Neuron (in vitro differentiated cells): ENCODE results near the gene SLC15A1.

ENCODE experiments used
- H2AFZ ChIP-seq: one replicate; pipeline ENCODE4 v1.6.1; 2013; ENCODE audit warnings: low read depth, mild to moderate bottlenecking, inconsistent platforms, low read length, moderate library complexity
- H3K27me3 ChIP-seq: one replicate; pipeline ENCODE4 v1.6.1; 2013; ENCODE audit warnings: low read length; ENCODE audit not compliant: insufficient read depth
- H3K36me3 ChIP-seq: one replicate; pipeline ENCODE4 v1.6.1; 2013; ENCODE audit warnings: low read length; ENCODE audit not compliant: insufficient read depth
- H3K4me1 ChIP-seq: one replicate; pipeline ENCODE4 v1.6.1; 2013; ENCODE audit warnings: low read length; ENCODE audit not compliant: insufficient read depth
- H3K4me3 ChIP-seq: 2 replicates; pipeline ENCODE4 v1.5.1; 2013; ENCODE audit warnings: mild to moderate bottlenecking, low read length, moderate library complexity
- H3K9me3 ChIP-seq: one replicate; pipeline ENCODE4 v1.6.1; 2013; ENCODE audit warnings: low read length

The SLC15A1 gene

GRCh38 chr13:98672947-98673613, 79.4 kb downstream of the SLC15A1 start:
- Histone ChIP-seq H3K27me3 (no peaks in the 10 kb centered on the region), H3K4me3 (no peak overlapping the region), H3K9me3 (no peaks in the 10 kb centered on the region), H3K4me1 (peaks cover 15% of the 10 kb centered on the region), H3K36me3 (no peaks in the 10 kb centered on the region), H2AFZ (peak overlapping the region; percentile 20)

DNA sequence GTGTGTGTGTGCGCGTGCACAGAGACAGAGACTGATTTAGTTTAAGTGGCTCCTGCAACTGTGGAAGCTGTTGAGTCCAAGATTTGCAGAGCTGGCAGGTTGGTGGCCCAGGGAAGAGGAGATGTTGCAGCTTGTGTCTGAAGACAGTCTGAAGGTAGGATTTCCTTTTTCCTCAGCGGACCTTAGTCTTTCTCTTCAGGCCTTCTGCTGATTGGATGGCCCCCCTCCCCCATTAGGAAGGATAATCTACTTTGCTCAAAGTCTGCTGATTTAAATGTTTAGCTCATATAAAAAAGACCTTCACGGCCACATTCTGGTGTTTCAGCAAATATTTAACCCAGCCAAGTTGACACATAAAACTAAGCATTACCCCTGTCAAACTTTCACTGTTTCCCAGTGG, 84.3 kb downstream of the SLC15A1 start:
- no peaks in the 10 kb centered on the region for H3K27me3 ChIP-seq
- no peaks in the 10 kb centered on the region for H3K4me1 ChIP-seq
- no peaks in the 10 kb centered on the region for H3K9me3 ChIP-seq
- no peak overlapping the region for H2AFZ ChIP-seq
- H3K4me3 ChIP-seq: no peak overlapping the region
- H3K36me3 ChIP-seq: no peaks in the 10 kb centered on the region

- Histone ChIP-seq H3K4me1 (no peaks in the 10 kb centered on the region), H3K9me3 (no peaks in the 10 kb centered on the region), H3K4me3 (no peak overlapping the region)
Measured at GRCh38 chr13:98665638-98665995, 86.9 kb downstream of the SLC15A1 start.

GRCh38 chr13:98664924-98665637, 87.4 kb downstream of the SLC15A1 start:
- H3K4me3 ChIP-seq: no peak overlapping the region
- no peaks in the 10 kb centered on the region for H3K4me1 ChIP-seq
- H3K36me3 ChIP-seq: no peaks in the 10 kb centered on the region
- H2AFZ ChIP-seq: no peak overlapping the region
- no peaks in the 10 kb centered on the region for H3K9me3 ChIP-seq
- no peaks in the 10 kb centered on the region for H3K27me3 ChIP-seq

More at GRCh38 chr13:98665638-98665995, 86.9 kb downstream of the SLC15A1 start:
- no peaks in the 10 kb centered on the region for H3K27me3 ChIP-seq
- H3K36me3 ChIP-seq: no peaks in the 10 kb centered on the region
- no peak overlapping the region for H2AFZ ChIP-seq

DNA sequence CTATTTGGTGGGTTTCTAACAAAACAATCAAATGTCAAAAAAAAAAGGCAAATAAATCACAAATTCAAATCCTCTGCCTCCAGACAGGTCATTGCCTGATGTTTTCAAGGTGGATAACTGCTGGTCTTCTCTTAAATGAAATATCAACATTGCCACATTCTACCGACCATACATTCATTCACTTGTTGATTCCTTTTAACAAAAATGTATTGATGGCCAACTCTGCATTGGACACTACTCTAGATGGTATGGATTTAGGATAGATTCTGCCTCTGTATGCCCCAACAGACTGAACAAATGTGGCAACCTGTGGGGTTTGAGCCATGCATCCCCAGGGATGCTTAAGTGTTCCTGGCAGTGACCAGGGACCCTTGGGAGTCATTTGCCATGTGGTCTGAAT, 88.0 kb downstream of the SLC15A1 start:
- H2AFZ ChIP-seq: no peak overlapping the region
- H3K36me3 ChIP-seq: no peaks in the 10 kb centered on the region
- H3K9me3 ChIP-seq: no peaks in the 10 kb centered on the region
- no peaks in the 10 kb centered on the region for H3K27me3 ChIP-seq
- H3K4me1 ChIP-seq: no peaks in the 10 kb centered on the region
- H3K4me3 ChIP-seq: no peak overlapping the region

DNA sequence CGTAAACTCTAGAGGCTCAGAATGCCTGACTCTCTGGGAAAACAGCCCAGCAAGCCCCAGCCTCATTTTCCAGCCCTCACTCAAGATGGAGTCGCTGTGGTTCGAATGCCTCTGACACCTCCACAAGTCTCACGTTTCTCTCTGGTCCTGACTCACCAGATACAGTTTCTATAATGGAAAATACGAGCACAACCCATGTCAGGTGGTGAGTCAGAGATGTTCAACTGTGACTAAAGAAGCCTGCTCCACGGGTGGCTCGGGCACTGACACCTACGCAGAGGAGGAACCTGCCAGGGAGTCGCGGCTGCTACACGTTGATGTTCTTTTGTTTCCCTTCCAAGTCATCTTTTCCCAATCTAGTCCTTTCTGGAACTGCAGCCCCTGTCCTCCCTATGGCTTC, 88.4 kb downstream of the SLC15A1 start:
- no peaks in the 10 kb centered on the region for H3K27me3 ChIP-seq
- H3K9me3 ChIP-seq: no peaks in the 10 kb centered on the region
- H3K4me3 ChIP-seq: no peak overlapping the region
- H3K4me1 ChIP-seq: no peaks in the 10 kb centered on the region
- H3K36me3 ChIP-seq: no peaks in the 10 kb centered on the region
- no peak overlapping the region for H2AFZ ChIP-seq

DNA sequence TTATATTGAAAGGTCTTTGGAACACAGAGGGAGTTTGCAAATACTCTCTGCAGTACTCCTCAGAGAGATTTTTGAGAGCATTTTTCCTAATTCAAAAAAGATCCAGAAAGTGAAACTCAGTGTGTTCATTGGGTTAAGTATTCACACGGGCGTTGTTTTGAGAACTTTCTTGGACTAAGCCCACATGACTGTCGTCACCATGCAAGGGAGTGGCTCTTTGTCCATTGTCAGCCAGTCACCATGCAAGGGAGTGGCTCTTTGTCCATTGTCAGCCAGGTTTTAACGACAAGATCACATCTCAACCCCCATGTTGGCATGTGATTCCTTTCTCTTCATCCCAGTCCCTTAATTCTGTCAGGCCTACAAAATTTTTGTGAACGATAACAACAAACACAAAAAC, 94.3 kb downstream of the SLC15A1 start:
- no peak overlapping the region for H3K4me3 ChIP-seq
- no peak overlapping the region for H2AFZ ChIP-seq
- H3K36me3 ChIP-seq: no peaks in the 10 kb centered on the region
- no peaks in the 10 kb centered on the region for H3K9me3 ChIP-seq
- no peaks in the 10 kb centered on the region for H3K4me1 ChIP-seq
- no peaks in the 10 kb centered on the region for H3K27me3 ChIP-seq

DNA sequence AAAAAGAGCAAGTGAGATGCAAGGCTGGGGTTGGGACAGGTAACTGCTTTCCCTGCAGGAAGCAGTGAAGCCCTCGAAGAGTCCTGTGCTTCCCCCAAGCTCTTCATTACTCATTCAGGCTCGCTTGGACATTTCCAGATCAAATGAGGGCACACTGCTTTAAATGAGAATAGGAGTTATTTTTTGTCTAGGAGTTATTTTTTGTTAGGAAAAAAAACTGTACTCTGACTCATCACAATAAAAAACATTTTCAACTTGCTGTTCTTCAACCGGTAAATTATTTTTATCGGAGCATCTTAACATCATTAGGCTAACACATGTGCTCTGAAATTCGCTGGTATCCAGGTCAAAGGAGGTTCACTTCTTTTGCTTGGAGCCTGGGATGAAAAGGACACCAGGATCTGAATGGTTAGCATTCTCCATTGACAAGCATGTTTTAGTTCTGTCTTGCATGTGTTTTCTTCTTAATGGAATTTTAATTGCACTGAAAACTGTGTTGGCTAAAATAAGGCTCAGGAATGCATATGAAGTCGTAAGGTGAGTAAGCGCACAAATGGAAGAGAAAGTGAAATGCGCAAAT, 94.9 kb downstream of the SLC15A1 start:
- Histone ChIP-seq H3K4me3 (no peak overlapping the region), H3K4me1 (no peaks in the 10 kb centered on the region), H3K27me3 (no peaks in the 10 kb centered on the region), H3K36me3 (no peaks in the 10 kb centered on the region), H3K9me3 (no peaks in the 10 kb centered on the region), H2AFZ (no peak overlapping the region)

DNA sequence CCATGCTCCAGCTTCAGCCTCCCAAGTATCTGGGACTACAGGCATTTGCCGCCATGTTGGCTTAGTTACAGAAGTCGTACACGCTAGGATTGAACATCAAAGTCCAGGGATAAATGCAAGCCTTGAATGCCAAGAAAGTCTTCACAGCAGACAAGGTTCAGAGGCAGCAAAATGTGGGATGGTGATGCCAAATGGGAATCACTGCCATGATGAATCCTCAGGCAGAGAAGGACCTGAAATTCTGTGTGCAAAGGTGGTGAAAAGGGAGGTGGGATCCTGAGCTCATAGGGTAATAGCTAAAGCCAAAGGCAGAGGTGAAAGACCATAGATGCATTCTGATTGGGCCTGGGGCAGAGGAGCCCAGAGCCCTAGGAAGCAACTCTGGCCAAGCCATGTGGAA, 96.2 kb downstream of the SLC15A1 start:
- H3K27me3 ChIP-seq: no peaks in the 10 kb centered on the region
- no peak overlapping the region for H3K4me3 ChIP-seq
- no peak overlapping the region for H2AFZ ChIP-seq
- no peaks in the 10 kb centered on the region for H3K4me1 ChIP-seq
- H3K36me3 ChIP-seq: no peaks in the 10 kb centered on the region
- no peaks in the 10 kb centered on the region for H3K9me3 ChIP-seq

DNA sequence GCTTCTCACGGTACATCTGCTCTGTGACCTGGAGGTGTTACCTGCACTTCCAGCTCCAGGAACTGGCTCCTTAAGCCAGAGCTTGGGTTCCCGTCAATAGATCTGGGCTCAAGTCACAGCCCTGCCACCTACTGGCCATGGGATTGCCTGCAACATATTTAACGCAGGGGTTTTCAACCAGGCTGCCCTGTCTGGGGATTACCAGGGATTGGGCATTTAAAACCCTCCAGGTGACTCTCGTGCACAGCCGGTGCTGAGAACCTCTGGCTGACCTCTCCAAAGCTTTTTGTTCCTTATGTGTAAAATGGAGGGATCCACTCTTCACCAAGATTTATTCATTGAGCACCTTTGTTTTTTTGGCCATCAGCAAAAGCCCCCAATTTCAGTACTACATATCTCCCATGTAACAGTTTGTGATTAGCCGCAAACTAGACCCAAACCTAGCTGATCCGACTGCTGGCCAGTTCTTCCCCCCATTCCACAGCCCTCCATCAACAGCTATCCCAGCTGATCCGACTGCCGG, 98.9 kb downstream of the SLC15A1 start:
- Histone ChIP-seq H3K4me3 (no peak overlapping the region), H3K27me3 (no peaks in the 10 kb centered on the region), H3K4me1 (no peaks in the 10 kb centered on the region), H2AFZ (no peak overlapping the region), H3K9me3 (no peaks in the 10 kb centered on the region), H3K36me3 (no peaks in the 10 kb centered on the region)

GRCh38 chr13:98652721-98653462, 99.6 kb downstream of the SLC15A1 start:
- no peak overlapping the region for H2AFZ ChIP-seq

GRCh38 chr13:98652276-98652675, 100.2 kb downstream of the SLC15A1 start:
- Histone ChIP-seq H2AFZ (no peak overlapping the region), H3K9me3 (no peaks in the 10 kb centered on the region), H3K36me3 (no peaks in the 10 kb centered on the region), H3K4me3 (no peak overlapping the region), H3K27me3 (no peaks in the 10 kb centered on the region), H3K4me1 (no peaks in the 10 kb centered on the region)

More at GRCh38 chr13:98652721-98653462, 99.6 kb downstream of the SLC15A1 start:
- no peak overlapping the region for H3K4me3 ChIP-seq
- H3K9me3 ChIP-seq: no peaks in the 10 kb centered on the region
- H3K4me1 ChIP-seq: no peaks in the 10 kb centered on the region
- no peaks in the 10 kb centered on the region for H3K36me3 ChIP-seq
- no peaks in the 10 kb centered on the region for H3K27me3 ChIP-seq

DNA sequence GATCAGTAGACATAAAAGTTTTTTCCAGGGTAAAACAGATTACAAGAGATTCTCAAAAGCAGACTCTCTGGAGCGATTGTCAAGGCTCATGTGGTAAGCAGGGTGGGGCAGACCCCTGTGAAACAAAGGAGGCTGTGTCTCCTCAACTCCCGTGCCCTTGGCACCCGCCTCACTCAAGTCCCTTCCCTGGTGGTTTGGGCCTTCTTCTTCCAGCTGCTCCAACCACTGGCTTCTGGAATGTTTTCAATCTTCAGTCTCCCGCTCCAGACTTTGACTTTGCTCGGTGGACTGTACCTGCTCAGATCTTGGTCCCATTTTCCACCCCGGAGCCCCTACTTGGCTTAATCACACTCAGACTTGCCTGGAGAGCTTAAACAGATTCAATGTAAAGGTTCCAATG, 100.7 kb downstream of the SLC15A1 start:
- no peaks in the 10 kb centered on the region for H3K27me3 ChIP-seq
- H3K36me3 ChIP-seq: no peaks in the 10 kb centered on the region
- no peak overlapping the region for H3K4me3 ChIP-seq
- H2AFZ ChIP-seq: no peak overlapping the region
- no peaks in the 10 kb centered on the region for H3K9me3 ChIP-seq
- no peaks in the 10 kb centered on the region for H3K4me1 ChIP-seq
